Gastrocnemius medialis (tissue), 4 donors: ENCODE results near the gene SHISAL1. TPM values are rescaled to one million over a fixed set of nuclear protein-coding genes. Genes with fewer than 3 reads are reported as not detected.
"Not testable (repeated sequence)": the region's sequence is repeated elsewhere in the genome, so short reads cannot be mapped to it uniquely, and the experiment has no call there.

Experiments used
- ATAC-seq, 2 donors: fragments of 150-250 bp; one replicate each; pipeline ENCODE4 v1.9.1; 2016
- DNase-seq, 2 donors: peaks; one replicate each; pipeline ENCODE4 v3.0.0-alpha.2; 2019
- H3K27ac ChIP-seq, 4 donors: fragments of 200-600 bp; sonication (generic); 1 replicate in 1 of 4; 2 replicates in 3 of 4; pipeline ENCODE4 v1.5.1; 2016 to 2018; ENCODE audit warnings: mild to moderate bottlenecking in 2 of 4, moderate library complexity in 1 of 4
- H3K27me3 ChIP-seq, 3 donors: fragments of 200-600 bp; sonication (generic) in 2 of 3; 1 replicate in 1 of 3; 2 replicates in 2 of 3; pipeline versions ENCODE4 v1.5.1 to v1.6.0; 2016 to 2019; ENCODE audit warnings: mild to moderate bottlenecking in 1 of 3, moderate library complexity in 1 of 3
- H3K36me3 ChIP-seq, 2 donors: fragments of 200-600 bp; sonication (generic) in 1 of 2; one replicate each; pipeline ENCODE4 v1.5.1; 2017 to 2018
- H3K4me1 ChIP-seq, 2 donors: fragments of 200-600 bp; sonication (generic) in 1 of 2; one replicate each; pipeline ENCODE4 v1.5.1; 2016 to 2017; ENCODE audit warnings: mild to moderate bottlenecking in 2 of 2
- H3K4me3 ChIP-seq, 4 donors: fragments of 200-600 bp; sonication (generic) in 3 of 4; 1 replicate in 1 of 4; 2 replicates in 3 of 4; pipeline ENCODE4 v1.5.1; 2016 to 2019; ENCODE audit warnings: mild to moderate bottlenecking in 2 of 4
- H3K9me3 ChIP-seq, 3 donors: fragments of 200-600 bp; sonication (generic) in 2 of 3; 1 replicate in 1 of 3; 2 replicates in 2 of 3; pipeline ENCODE4 v1.5.1; 2016 to 2019
- CTCF ChIP-seq, 5 experiments: fragments of 450-650 bp in 3 of 5; fragments of 200-600 bp in 2 of 5; sonication (generic) in 2 of 5; IDR thresholded peaks in 4 of 5; conservative IDR thresholded peaks in 1 of 5; 1 replicate in 4 of 5; 2 replicates in 1 of 5; pipeline ENCODE4 v1.5.1; 2016 to 2019; ENCODE audit warnings: antibody characterized with exemption in 5 of 5, mild to moderate bottlenecking in 3 of 5, moderate library complexity in 3 of 5
- POLR2A ChIP-seq, 2 donors: fragments of 450-650 bp; IDR thresholded peaks; one replicate each; pipeline ENCODE4 v1.6.1; 2017; ENCODE audit warnings: antibody characterized with exemption in 2 of 2, mild to moderate bottlenecking in 2 of 2, moderate library complexity in 2 of 2
- in situ Hi-C, 4 donors: fragments of 200-750 bp; cut with MboI; loops; one replicate each; pipeline versions ENCODE4 v1.15.0 to v1.8.0; 2017; ENCODE audit warnings: low sequenced_read_pairs in 4 of 4
- intact Hi-C: fragments of 100-400 bp; cut with DNase I; formaldehyde crosslinking; loops from one replicate; pipeline ENCODE4 v1.15.1; 2023; ENCODE audit warnings: low total_unique reads
- total RNA-seq, 4 donors: library from RNA; depleted of rRNA; stranded (reverse); fragments of >200 nt; gene quantifications; one replicate each; pipeline versions ENCODE4 v1.1.0 to v1.2.3, GENCODE V29; 2016

SHISAL1 gene
- total RNA-seq, 4 donors from 2014 or later = 0.03 to 0.10 TPM; not detected in 2

GRCh38 chr22:44237290-44237689 lies 75.5 kb downstream of the SHISAL1 start:
- H3K4me1 ChIP-seq = no peaks in the 10 kb centered on the region
- DNase-seq (no peak), ATAC-seq (no peak)
- no peak overlapping the region for H3K4me3 ChIP-seq
- intact Hi-C loops (no loop called here), in situ Hi-C loops (no loop called here)
- TF ChIP-seq POLR2A (IDR thresholded peaks at IDR 0.05) (no peak), CTCF (IDR thresholded peaks at IDR 0.05 in 4 of 5, conservative IDR thresholded peaks at IDR 0.05 in 1 of 5) (no peak)
- no peaks in the 10 kb centered on the region for H3K9me3 ChIP-seq
- peaks cover 0 to 3% (median 0%) of the 10 kb centered on the region in 3 donors for H3K27me3 ChIP-seq
- H3K36me3 ChIP-seq = no peaks in the 10 kb centered on the region
- no peak overlapping the region for H3K27ac ChIP-seq

GRCh38 chr22:44234372-44234771 lies 78.4 kb downstream of the SHISAL1 start:
- intact Hi-C loops, H3K27me3 ChIP-seq, H3K4me3 ChIP-seq, ATAC-seq, in situ Hi-C loops, H3K4me1 ChIP-seq, H3K27ac ChIP-seq, H3K9me3 ChIP-seq, H3K36me3 ChIP-seq, DNase-seq: not testable (repeated sequence)

GRCh38 chr22:44231233-44231632 lies 81.5 kb downstream of the SHISAL1 start:
- intact Hi-C loops = no loop called here
- DNase-seq (no peak), ATAC-seq (no peak)
- no peaks in the 10 kb centered on the region for H3K9me3 ChIP-seq
- no peaks in the 10 kb centered on the region for H3K36me3 ChIP-seq
- H3K27me3 ChIP-seq = peaks cover 0 to 5% (median 1%) of the 10 kb centered on the region in 3 donors
- in situ Hi-C loops = no loop called here
- TF ChIP-seq CTCF (IDR thresholded peaks at IDR 0.05 in 4 of 5, conservative IDR thresholded peaks at IDR 0.05 in 1 of 5) (no peak), POLR2A (IDR thresholded peaks at IDR 0.05) (no peak)
- H3K4me1 ChIP-seq = no peaks in the 10 kb centered on the region
- H3K27ac ChIP-seq = no peak overlapping the region
- H3K4me3 ChIP-seq = no peak overlapping the region

GRCh38 chr22:44229809-44230208 lies 82.9 kb downstream of the SHISAL1 start:
- no peak overlapping the region for H3K27ac ChIP-seq
- H3K4me3 ChIP-seq = no peak overlapping the region
- no peaks in the 10 kb centered on the region for H3K9me3 ChIP-seq
- DNase-seq = no peak
- in situ Hi-C loops (no loop called here), intact Hi-C loops (no loop called here)
- ATAC-seq = no peak
- H3K27me3 ChIP-seq = peaks cover 0 to 8% (median 7%) of the 10 kb centered on the region in 3 donors
- H3K4me1 ChIP-seq = no peaks in the 10 kb centered on the region
- TF ChIP-seq CTCF (IDR thresholded peaks at IDR 0.05 in 4 of 5, conservative IDR thresholded peaks at IDR 0.05 in 1 of 5) (no peak), POLR2A (IDR thresholded peaks at IDR 0.05) (no peak)
- no peaks in the 10 kb centered on the region for H3K36me3 ChIP-seq

GRCh38 chr22:44229331-44229730 lies 83.4 kb downstream of the SHISAL1 start:
- in situ Hi-C loops = no loop called here
- no peaks in the 10 kb centered on the region for H3K4me1 ChIP-seq
- H3K4me3 ChIP-seq = no peak overlapping the region
- peaks cover 0 to 8% (median 7%) of the 10 kb centered on the region in 3 donors for H3K27me3 ChIP-seq
- intact Hi-C loops = no loop called here
- no peak for ATAC-seq
- no peak overlapping the region for H3K27ac ChIP-seq
- TF ChIP-seq CTCF (IDR thresholded peaks at IDR 0.05 in 4 of 5, conservative IDR thresholded peaks at IDR 0.05 in 1 of 5) (no peak), POLR2A (IDR thresholded peaks at IDR 0.05) (no peak)
- H3K36me3 ChIP-seq = no peaks in the 10 kb centered on the region
- no peak for DNase-seq
- H3K9me3 ChIP-seq = no peaks in the 10 kb centered on the region
